Vagina (tissue), 2 donors: ENCODE results near the gene SOHLH1. TPM values are rescaled to one million over a fixed set of nuclear protein-coding genes. Genes with fewer than 3 reads are reported as not detected.

Experiments
- DNase-seq, 2 donors: peaks; one replicate each; pipeline ENCODE4 v3.0.0-alpha.2; 2017; ENCODE audit errors: extremely low spot score in 2 of 2
- H3K27ac ChIP-seq: fragments of 200-600 bp; sonication (generic); one replicate; pipeline ENCODE4 v1.5.1; 2019
- H3K27me3 ChIP-seq: fragments of 200-600 bp; sonication (generic); one replicate; pipeline ENCODE4 v1.5.1; 2019
- H3K36me3 ChIP-seq, 2 donors: fragments of 200-600 bp; sonication (generic); one replicate each; pipeline ENCODE4 v1.5.1; 2017 to 2019
- H3K4me1 ChIP-seq: fragments of 200-600 bp; sonication (generic); one replicate; pipeline ENCODE4 v1.5.1; 2019
- H3K4me3 ChIP-seq, 2 donors: fragments of 200-600 bp; sonication (generic); 1 replicate in 1 of 2; 2 replicates in 1 of 2; pipeline ENCODE4 v1.5.1; 2016 to 2019
- H3K9me3 ChIP-seq: fragments of 200-600 bp; sonication (generic); one replicate; pipeline ENCODE4 v1.5.1; 2019
- POLR2A ChIP-seq, 2 donors: fragments of 450-650 bp; IDR thresholded peaks; one replicate each; pipeline ENCODE4 v1.6.1; 2017; ENCODE audit warnings: antibody characterized with exemption in 2 of 2, mild to moderate bottlenecking in 2 of 2, moderate library complexity in 2 of 2
- POLR2AphosphoS5 ChIP-seq, 2 donors: sonication (generic); formaldehyde crosslinking; IDR thresholded peaks; one replicate each; pipeline ENCODE4 v1.9.0; 2017; ENCODE audit warnings: antibody characterized with exemption in 2 of 2, mild to moderate bottlenecking in 2 of 2, low read depth in 1 of 2; ENCODE audit not compliant: insufficient read depth in 1 of 2
- intact Hi-C: fragments of 100-400 bp; cut with DNase I; formaldehyde crosslinking; loops from one replicate; pipeline ENCODE4 v1.15.1; 2023
- total RNA-seq: library from RNA; depleted of rRNA; stranded (reverse); fragments of >200 nt; gene quantifications from one replicate; pipeline ENCODE4 v1.2.3, GENCODE V29; 2016
- TF ChIP-seq, protein P1 (sequence below), 3 experiments: fragments of 450-650 bp in 2 of 3; fragments of 200-600 bp in 1 of 3; sonication (generic) in 1 of 3; IDR thresholded peaks; one replicate each; pipeline ENCODE4 v1.5.1; 2017 to 2019; ENCODE audit warnings: antibody characterized with exemption in 3 of 3, mild to moderate bottlenecking in 2 of 3, moderate library complexity in 2 of 3

The SOHLH1 gene
- total RNA-seq, 1 donor from 2014 or later: not detected

- Histone ChIP-seq H3K4me3 (no peak overlapping the region), H3K27me3 (peaks cover 4% of the 10 kb centered on the region), H3K4me1 (no peaks in the 10 kb centered on the region), H3K9me3 (no peaks in the 10 kb centered on the region), H3K27ac (no peak overlapping the region), H3K36me3 (no peaks in the 10 kb centered on the region)
- intact Hi-C loops: no loop called here
- TF ChIP-seq, protein P1, sequence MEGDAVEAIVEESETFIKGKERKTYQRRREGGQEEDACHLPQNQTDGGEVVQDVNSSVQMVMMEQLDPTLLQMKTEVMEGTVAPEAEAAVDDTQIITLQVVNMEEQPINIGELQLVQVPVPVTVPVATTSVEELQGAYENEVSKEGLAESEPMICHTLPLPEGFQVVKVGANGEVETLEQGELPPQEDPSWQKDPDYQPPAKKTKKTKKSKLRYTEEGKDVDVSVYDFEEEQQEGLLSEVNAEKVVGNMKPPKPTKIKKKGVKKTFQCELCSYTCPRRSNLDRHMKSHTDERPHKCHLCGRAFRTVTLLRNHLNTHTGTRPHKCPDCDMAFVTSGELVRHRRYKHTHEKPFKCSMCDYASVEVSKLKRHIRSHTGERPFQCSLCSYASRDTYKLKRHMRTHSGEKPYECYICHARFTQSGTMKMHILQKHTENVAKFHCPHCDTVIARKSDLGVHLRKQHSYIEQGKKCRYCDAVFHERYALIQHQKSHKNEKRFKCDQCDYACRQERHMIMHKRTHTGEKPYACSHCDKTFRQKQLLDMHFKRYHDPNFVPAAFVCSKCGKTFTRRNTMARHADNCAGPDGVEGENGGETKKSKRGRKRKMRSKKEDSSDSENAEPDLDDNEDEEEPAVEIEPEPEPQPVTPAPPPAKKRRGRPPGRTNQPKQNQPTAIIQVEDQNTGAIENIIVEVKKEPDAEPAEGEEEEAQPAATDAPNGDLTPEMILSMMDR (IDR thresholded peaks at IDR 0.05): no peak
- no peak for TF ChIP-seq POLR2AphosphoS5 (IDR thresholded peaks at IDR 0.05; ENCODE audit: insufficient read depth in 1 of 2, low read depth in 1 of 2)
- no peak for TF ChIP-seq POLR2A (IDR thresholded peaks at IDR 0.05)
- DNase-seq: no peak
Observed at GRCh38 chr9:135712613-135713295, 13.5 kb upstream of the SOHLH1 start.

DNA sequence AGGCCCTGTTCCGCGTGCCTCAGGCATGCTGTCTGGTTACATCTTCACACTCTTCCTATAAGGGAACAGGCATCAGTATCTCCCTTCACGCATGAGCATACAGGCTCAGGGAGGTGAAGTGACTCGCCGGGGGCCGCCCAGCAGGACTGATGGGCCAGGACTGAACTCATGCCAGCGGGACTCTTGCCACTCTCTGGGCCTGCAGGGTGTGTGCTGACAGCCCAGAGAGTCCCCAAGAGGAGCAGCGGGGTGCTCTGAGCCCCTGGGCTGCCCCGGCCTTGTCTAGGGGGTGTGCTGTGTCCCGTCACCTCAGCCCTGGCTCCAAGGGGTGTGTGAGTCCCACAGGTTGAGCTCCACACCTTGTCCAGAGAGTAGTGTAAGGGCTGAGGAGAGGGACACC is 12.6 kb upstream of the SOHLH1 start:
- Histone ChIP-seq H3K27me3 (peaks cover 4% of the 10 kb centered on the region), H3K36me3 (no peaks in the 10 kb centered on the region), H3K4me1 (no peaks in the 10 kb centered on the region), H3K4me3 (no peak overlapping the region), H3K9me3 (no peaks in the 10 kb centered on the region), H3K27ac (no peak overlapping the region)
- TF ChIP-seq POLR2A (IDR thresholded peaks at IDR 0.05): no peak
- TF ChIP-seq POLR2AphosphoS5 (IDR thresholded peaks at IDR 0.05; ENCODE audit: insufficient read depth in 1 of 2, low read depth in 1 of 2): no peak
- TF ChIP-seq, protein P1 (IDR thresholded peaks at IDR 0.05): no peak
- intact Hi-C loops: no loop called here
- no peak for DNase-seq

DNA sequence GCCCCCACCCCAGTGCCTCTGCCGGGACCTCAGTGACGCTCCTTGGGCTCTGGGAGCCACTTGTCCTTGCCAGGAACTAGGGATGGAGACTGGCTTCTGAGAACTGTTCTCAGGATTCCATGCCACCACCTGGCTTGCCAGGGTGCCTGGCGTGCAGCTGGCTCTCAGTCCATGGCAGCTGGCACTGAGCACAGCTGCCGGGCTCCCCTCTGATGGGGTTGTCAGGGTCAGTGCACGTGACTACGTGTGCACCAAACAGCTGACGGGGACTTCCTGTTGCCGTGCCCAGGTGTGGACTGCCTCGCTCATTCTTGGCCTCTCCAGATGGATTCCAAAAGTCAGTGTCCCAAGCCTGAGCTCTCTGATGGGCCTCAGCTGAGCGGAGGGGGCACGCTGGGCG is 12.1 kb upstream of the SOHLH1 start:
- no peaks in the 10 kb centered on the region for H3K9me3 ChIP-seq
- no peak overlapping the region for H3K4me3 ChIP-seq
- H3K36me3 ChIP-seq: no peaks in the 10 kb centered on the region
- TF ChIP-seq POLR2AphosphoS5 (IDR thresholded peaks at IDR 0.05; ENCODE audit: insufficient read depth in 1 of 2, low read depth in 1 of 2): no peak
- TF ChIP-seq, protein P1 (IDR thresholded peaks at IDR 0.05): no peak
- TF ChIP-seq POLR2A (IDR thresholded peaks at IDR 0.05): no peak
- no peak for DNase-seq
- intact Hi-C loops: no loop called here
- no peaks in the 10 kb centered on the region for H3K4me1 ChIP-seq
- no peak overlapping the region for H3K27ac ChIP-seq
- peaks cover 4% of the 10 kb centered on the region for H3K27me3 ChIP-seq

GRCh38 chr9:135708164-135708563 is 8.9 kb upstream of the SOHLH1 start:
- intact Hi-C loops: no loop called here
- H3K9me3 ChIP-seq: no peaks in the 10 kb centered on the region

More at GRCh38 chr9:135708164-135708563, 8.9 kb upstream of the SOHLH1 start:
- no peak overlapping the region for H3K4me3 ChIP-seq
- H3K27ac ChIP-seq: no peak overlapping the region
- H3K27me3 ChIP-seq: no peaks in the 10 kb centered on the region
- no peak for DNase-seq
- TF ChIP-seq POLR2A (IDR thresholded peaks at IDR 0.05) (no peak), POLR2AphosphoS5 (IDR thresholded peaks at IDR 0.05; ENCODE audit: insufficient read depth in 1 of 2, low read depth in 1 of 2) (no peak)
- TF ChIP-seq, protein P1 (IDR thresholded peaks at IDR 0.05): no peak
- no peaks in the 10 kb centered on the region for H3K36me3 ChIP-seq
- H3K4me1 ChIP-seq: no peaks in the 10 kb centered on the region
